Dendritic cell treated with granulocyte-macrophage colony-stimulating factor and Interleukin-4, amounts not matched to agents 40 ng/mL and 50 ng/mL, for 4 days (primary cell): ENCODE results near the gene ANKFY1.
"Not testable (repeated sequence)": the region's sequence is repeated elsewhere in the genome, so short reads cannot be mapped to it uniquely, and the experiment has no call there.

Experiments
- H3K27ac Mint-ChIP-seq: one replicate; pipeline ENCODE4 v1.8.0; 2022; ENCODE audit warnings: mild to moderate bottlenecking, mixed read lengths
- H3K27me3 Mint-ChIP-seq: one replicate; pipeline ENCODE4 v1.8.0; 2022; ENCODE audit warnings: mild to moderate bottlenecking, mixed read lengths
- H3K36me3 Mint-ChIP-seq: one replicate; pipeline ENCODE4 v1.8.0; 2022; ENCODE audit warnings: low read depth, mixed read lengths
- H3K4me1 Mint-ChIP-seq: one replicate; pipeline ENCODE4 v1.8.0; 2022; ENCODE audit warnings: low read depth, mixed read lengths
- H3K4me3 Mint-ChIP-seq: one replicate; pipeline ENCODE4 v1.8.0; 2022; ENCODE audit warnings: mild to moderate bottlenecking, moderate library complexity, mixed read lengths
- H3K9me3 Mint-ChIP-seq: one replicate; pipeline ENCODE4 v1.8.0; 2022; ENCODE audit warnings: mixed read lengths
- intact Hi-C: fragments of 100-400 bp; cut with micrococcal nuclease; formaldehyde crosslinking; loops from one replicate; pipeline ENCODE4 v1.15.0; 2022

The ANKFY1 gene

GRCh38 chr17:4142107-4142900 is 121.5 kb downstream of the ANKFY1 start:
- Mint-ChIP-seq H3K9me3 (no peaks in the 10 kb centered on the region), H3K27ac (peak overlapping the region; percentile 100), H3K36me3 (peaks cover 50% of the 10 kb centered on the region), H3K27me3 (no peaks in the 10 kb centered on the region), H3K4me1 (peaks cover 46% of the 10 kb centered on the region), H3K4me3 (peak overlapping the region; percentile 95)
- intact Hi-C loops = no loop called here

GRCh38 chr17:4140125-4140524 is 123.7 kb downstream of the ANKFY1 start:
- Mint-ChIP-seq H3K36me3 (peaks cover 64% of the 10 kb centered on the region), H3K27me3 (no peaks in the 10 kb centered on the region), H3K4me3 (no peak overlapping the region), H3K9me3 (no peaks in the 10 kb centered on the region), H3K4me1 (peaks cover 58% of the 10 kb centered on the region), H3K27ac (no peak overlapping the region)
- intact Hi-C loops = no loop called here

- H3K36me3 Mint-ChIP-seq = peaks cover 67% of the 10 kb centered on the region
- peaks cover 59% of the 10 kb centered on the region for H3K4me1 Mint-ChIP-seq
- H3K27me3 Mint-ChIP-seq, H3K9me3 Mint-ChIP-seq, H3K4me3 Mint-ChIP-seq, H3K27ac Mint-ChIP-seq, intact Hi-C loops: not testable (repeated sequence)
Measured at GRCh38 chr17:4138906-4139526, 124.8 kb downstream of the ANKFY1 start.

- no peaks in the 10 kb centered on the region for H3K27me3 Mint-ChIP-seq
- H3K4me3 Mint-ChIP-seq = no peak overlapping the region
- intact Hi-C loops = no loop called here
- no peaks in the 10 kb centered on the region for H3K9me3 Mint-ChIP-seq
- peaks cover 62% of the 10 kb centered on the region for H3K4me1 Mint-ChIP-seq
- H3K36me3 Mint-ChIP-seq = peaks cover 57% of the 10 kb centered on the region
- H3K27ac Mint-ChIP-seq = no peak overlapping the region
Measured at GRCh38 chr17:4136373-4136772, 127.4 kb downstream of the ANKFY1 start.

GRCh38 chr17:4135489-4135888 is 128.3 kb downstream of the ANKFY1 start:
- intact Hi-C loops = no loop called here

GRCh38 chr17:4134721-4135120 is 129.1 kb downstream of the ANKFY1 start:
- no peak overlapping the region for H3K27ac Mint-ChIP-seq
- H3K36me3 Mint-ChIP-seq = peaks cover 50% of the 10 kb centered on the region
- no peaks in the 10 kb centered on the region for H3K27me3 Mint-ChIP-seq
- intact Hi-C loops = no loop called here
- H3K4me3 Mint-ChIP-seq = no peak overlapping the region
- H3K9me3 Mint-ChIP-seq = no peaks in the 10 kb centered on the region
- peaks cover 62% of the 10 kb centered on the region for H3K4me1 Mint-ChIP-seq

More at GRCh38 chr17:4135489-4135888, 128.3 kb downstream of the ANKFY1 start:
- Mint-ChIP-seq H3K36me3 (peaks cover 55% of the 10 kb centered on the region), H3K4me1 (peaks cover 62% of the 10 kb centered on the region), H3K4me3 (no peak overlapping the region), H3K27ac (no peak overlapping the region), H3K9me3 (no peaks in the 10 kb centered on the region), H3K27me3 (no peaks in the 10 kb centered on the region)

- intact Hi-C loops = loop anchor here (1.0 kb wide), 1 partner anchor 13 kb away; the partner anchor contains the start of genes CYB5D2 and ZZEF1
- H3K4me1 Mint-ChIP-seq = peaks cover 71% of the 10 kb centered on the region
- H3K27ac Mint-ChIP-seq = peak overlapping the region; percentile 91
Measured at GRCh38 chr17:4130715-4131114, 133.1 kb downstream of the ANKFY1 start.

GRCh38 chr17:4127555-4127954 is 136.2 kb downstream of the ANKFY1 start:
- intact Hi-C loops = no loop called here
- Mint-ChIP-seq H3K27me3 (no peaks in the 10 kb centered on the region), H3K9me3 (no peaks in the 10 kb centered on the region), H3K36me3 (peaks cover 50% of the 10 kb centered on the region), H3K4me1 (peaks cover 61% of the 10 kb centered on the region), H3K27ac (peak overlapping the region; percentile 2), H3K4me3 (no peak overlapping the region)

More at GRCh38 chr17:4130715-4131114, 133.1 kb downstream of the ANKFY1 start:
- H3K36me3 Mint-ChIP-seq = peaks cover 37% of the 10 kb centered on the region
- H3K27me3 Mint-ChIP-seq = no peaks in the 10 kb centered on the region
- no peaks in the 10 kb centered on the region for H3K9me3 Mint-ChIP-seq
- peak overlapping the region; percentile 55 for H3K4me3 Mint-ChIP-seq

GRCh38 chr17:4125552-4125951 is 138.2 kb downstream of the ANKFY1 start:
- H3K4me1 Mint-ChIP-seq = peaks cover 47% of the 10 kb centered on the region
- no peaks in the 10 kb centered on the region for H3K9me3 Mint-ChIP-seq
- H3K27me3 Mint-ChIP-seq = no peaks in the 10 kb centered on the region
- intact Hi-C loops = no loop called here
- no peak overlapping the region for H3K4me3 Mint-ChIP-seq
- peaks cover 58% of the 10 kb centered on the region for H3K36me3 Mint-ChIP-seq
- peak overlapping the region; percentile 2 for H3K27ac Mint-ChIP-seq

GRCh38 chr17:4124999-4125398 is 138.8 kb downstream of the ANKFY1 start:
- intact Hi-C loops = no loop called here
- peak overlapping the region; percentile 2 for H3K27ac Mint-ChIP-seq
- no peak overlapping the region for H3K4me3 Mint-ChIP-seq
- H3K36me3 Mint-ChIP-seq = peaks cover 63% of the 10 kb centered on the region
- H3K9me3 Mint-ChIP-seq = no peaks in the 10 kb centered on the region
- no peaks in the 10 kb centered on the region for H3K27me3 Mint-ChIP-seq
- peaks cover 41% of the 10 kb centered on the region for H3K4me1 Mint-ChIP-seq

- intact Hi-C loops = no loop called here
- Mint-ChIP-seq H3K27ac (no peak overlapping the region), H3K27me3 (no peaks in the 10 kb centered on the region), H3K36me3 (peaks cover 81% of the 10 kb centered on the region), H3K9me3 (no peaks in the 10 kb centered on the region), H3K4me1 (peaks cover 20% of the 10 kb centered on the region), H3K4me3 (no peak overlapping the region)
Measured at GRCh38 chr17:4120332-4120731, 143.4 kb downstream of the ANKFY1 start.

- Mint-ChIP-seq H3K9me3 (no peaks in the 10 kb centered on the region), H3K4me1 (peaks cover 14% of the 10 kb centered on the region), H3K27ac (no peak overlapping the region), H3K27me3 (no peaks in the 10 kb centered on the region), H3K4me3 (no peak overlapping the region), H3K36me3 (peaks cover 80% of the 10 kb centered on the region)
- intact Hi-C loops = no loop called here
Measured at GRCh38 chr17:4119299-4119698, 144.5 kb downstream of the ANKFY1 start.

- Mint-ChIP-seq H3K27me3 (no peaks in the 10 kb centered on the region), H3K4me1 (peaks cover 14% of the 10 kb centered on the region), H3K4me3 (no peak overlapping the region), H3K27ac (peak overlapping the region; percentile 26), H3K9me3 (no peaks in the 10 kb centered on the region), H3K36me3 (peaks cover 81% of the 10 kb centered on the region)
- intact Hi-C loops = no loop called here
Measured at GRCh38 chr17:4118015-4118743, 145.6 kb downstream of the ANKFY1 start.

- H3K27me3 Mint-ChIP-seq = no peaks in the 10 kb centered on the region
- no peak overlapping the region for H3K27ac Mint-ChIP-seq
- no peaks in the 10 kb centered on the region for H3K9me3 Mint-ChIP-seq
- H3K36me3 Mint-ChIP-seq = peaks cover 80% of the 10 kb centered on the region
- H3K4me3 Mint-ChIP-seq = no peak overlapping the region
- intact Hi-C loops = no loop called here
- peaks cover 14% of the 10 kb centered on the region for H3K4me1 Mint-ChIP-seq
Measured at GRCh38 chr17:4116516-4116915, 147.3 kb downstream of the ANKFY1 start.
